Measurements from ENCODE around the gene ABCD3. TPM values are rescaled to one million over a fixed set of nuclear protein-coding genes. Genes with fewer than 3 reads are reported as not detected.

Gene ABCD3
- total and polyA plus RNA-seq, 2 of the 13 experiments (the other 11 are each of a cell fraction or from before 2014, with no cell fraction given): 27.5 to 166 TPM

GRCh38 chr1:94417978-94418663, at the start of gene ABCD3 (continued):
- TF ChIP-seq ZBTB40 (IDR thresholded peaks at IDR 0.05) (no peak), ZBTB40 (CRISPR knock-in tag; IDR thresholded peaks at IDR 0.05) (no peak), ATM (IDR thresholded peaks at IDR 0.05; ENCODE audit: borderline replicate concordance) (no peak), ATF2 (CRISPR knock-in tag; IDR thresholded peaks at IDR 0.05) (peak; percentile 58), KLF11 (CRISPR knock-in tag; IDR thresholded peaks at IDR 0.05) (no peak), ZNF646 (CRISPR knock-in tag; IDR thresholded peaks at IDR 0.05) (no peak), FOXA3 (CRISPR knock-in tag; IDR thresholded peaks at IDR 0.05) (peak; percentile 54), PHF5A (CRISPR knock-in tag; IDR thresholded peaks at IDR 0.05; ENCODE audit: low read depth, unreplicated experiment) (peak; percentile 67), WIZ (CRISPR knock-in tag; IDR thresholded peaks at IDR 0.05) (0 out of 2 replicates have a peak, but pooled peaks have one; percentile 45), ELF3 (CRISPR knock-in tag; IDR thresholded peaks at IDR 0.05) (peak; percentile 68), STAG1 (CRISPR knock-in tag; IDR thresholded peaks at IDR 0.05) (no peak), SMAD1 (CRISPR knock-in tag; IDR thresholded peaks at IDR 0.05; ENCODE audit: borderline replicate concordance, low read depth) (no peak), POLR2AphosphoS5 (IDR thresholded peaks at IDR 0.05; ENCODE audit: low read depth, low read length) (peak; percentile 79)

Data from HepG2 (cell line).